Ascending aorta (tissue), 2 donors: ENCODE measurements around the gene MROH2A. TPM values are rescaled to one million over a fixed set of nuclear protein-coding genes. Genes with fewer than 3 reads are reported as not detected.

Experiments used
- DNase-seq, 2 donors: peaks; one replicate each; pipeline ENCODE4 v3.0.0-alpha.2; 2019; ENCODE audit warnings: low spot score in 2 of 2
- H3K27ac ChIP-seq, 2 donors: fragments of 200-600 bp; sonication (generic); one replicate each; pipeline ENCODE4 v1.5.1; 2016 to 2017; ENCODE audit warnings: mild to moderate bottlenecking in 1 of 2
- H3K27me3 ChIP-seq: fragments of 200-600 bp; sonication (generic); one replicate; pipeline ENCODE4 v1.5.1; 2017
- H3K36me3 ChIP-seq, 2 donors: fragments of 200-600 bp; sonication (generic); one replicate each; pipeline ENCODE4 v1.5.1; 2016
- H3K4me1 ChIP-seq, 2 donors: fragments of 200-600 bp; sonication (generic); one replicate each; pipeline ENCODE4 v1.5.1; 2016 to 2017; ENCODE audit warnings: mild to moderate bottlenecking in 1 of 2
- H3K4me3 ChIP-seq, 2 donors: fragments of 200-600 bp; sonication (generic); one replicate each; pipeline ENCODE4 v1.5.1; 2016 to 2017; ENCODE audit warnings: mild to moderate bottlenecking in 1 of 2
- H3K9me3 ChIP-seq, 2 donors: fragments of 200-600 bp; sonication (generic); one replicate each; pipeline ENCODE4 v1.5.1; 2016
- intact Hi-C: fragments of 100-400 bp; cut with DNase I; formaldehyde crosslinking; loops from one replicate; pipeline ENCODE4 v1.15.1; 2023
- total RNA-seq: library from RNA; depleted of rRNA; stranded (reverse); fragments of >200 nt; gene quantifications from one replicate; pipeline ENCODE4 v1.1.0, GENCODE V29; 2016
- TF ChIP-seq, protein P1 (sequence below), 3 experiments: fragments of 200-600 bp in 2 of 3; fragments of 450-650 bp in 1 of 3; sonication (generic) in 2 of 3; IDR thresholded peaks; one replicate each; pipeline ENCODE4 v1.5.1; 2016 to 2019; ENCODE audit warnings: antibody characterized with exemption in 3 of 3, mild to moderate bottlenecking in 1 of 3, moderate library complexity in 1 of 3

The MROH2A gene
- total RNA-seq, 1 donor from 2014 or later, result not detected

DNA sequence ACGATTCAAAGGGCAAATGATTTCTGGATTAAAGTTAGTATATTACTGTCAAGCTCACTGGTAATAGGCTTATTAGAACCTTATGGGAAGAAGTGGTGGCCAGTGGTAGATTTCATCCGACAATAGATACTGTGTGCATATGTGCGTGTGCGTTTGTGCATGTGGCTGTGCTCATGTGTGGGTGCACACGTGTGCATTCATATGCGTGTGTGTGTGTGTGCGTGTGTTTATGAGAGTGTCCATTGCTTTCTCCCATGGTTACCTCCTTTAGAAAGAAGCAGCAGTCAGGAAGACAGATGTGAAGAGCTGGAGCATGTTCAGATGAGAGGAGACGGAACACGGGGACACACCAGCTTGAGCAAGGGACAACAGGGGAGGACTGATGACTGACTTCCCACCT lies 8.9 kb upstream of the MROH2A start:
- TF ChIP-seq, protein P1, sequence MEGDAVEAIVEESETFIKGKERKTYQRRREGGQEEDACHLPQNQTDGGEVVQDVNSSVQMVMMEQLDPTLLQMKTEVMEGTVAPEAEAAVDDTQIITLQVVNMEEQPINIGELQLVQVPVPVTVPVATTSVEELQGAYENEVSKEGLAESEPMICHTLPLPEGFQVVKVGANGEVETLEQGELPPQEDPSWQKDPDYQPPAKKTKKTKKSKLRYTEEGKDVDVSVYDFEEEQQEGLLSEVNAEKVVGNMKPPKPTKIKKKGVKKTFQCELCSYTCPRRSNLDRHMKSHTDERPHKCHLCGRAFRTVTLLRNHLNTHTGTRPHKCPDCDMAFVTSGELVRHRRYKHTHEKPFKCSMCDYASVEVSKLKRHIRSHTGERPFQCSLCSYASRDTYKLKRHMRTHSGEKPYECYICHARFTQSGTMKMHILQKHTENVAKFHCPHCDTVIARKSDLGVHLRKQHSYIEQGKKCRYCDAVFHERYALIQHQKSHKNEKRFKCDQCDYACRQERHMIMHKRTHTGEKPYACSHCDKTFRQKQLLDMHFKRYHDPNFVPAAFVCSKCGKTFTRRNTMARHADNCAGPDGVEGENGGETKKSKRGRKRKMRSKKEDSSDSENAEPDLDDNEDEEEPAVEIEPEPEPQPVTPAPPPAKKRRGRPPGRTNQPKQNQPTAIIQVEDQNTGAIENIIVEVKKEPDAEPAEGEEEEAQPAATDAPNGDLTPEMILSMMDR (IDR thresholded peaks at IDR 0.05), result no peak
- H3K27me3 ChIP-seq, result no peaks in the 10 kb centered on the region
- intact Hi-C loops, result no loop called here
- H3K4me3 ChIP-seq, result no peak overlapping the region
- H3K4me1 ChIP-seq, result no peaks in the 10 kb centered on the region
- no peak overlapping the region for H3K27ac ChIP-seq
- H3K36me3 ChIP-seq, result no peaks in the 10 kb centered on the region
- DNase-seq, result no peak
- H3K9me3 ChIP-seq, result no peaks in the 10 kb centered on the region

DNA sequence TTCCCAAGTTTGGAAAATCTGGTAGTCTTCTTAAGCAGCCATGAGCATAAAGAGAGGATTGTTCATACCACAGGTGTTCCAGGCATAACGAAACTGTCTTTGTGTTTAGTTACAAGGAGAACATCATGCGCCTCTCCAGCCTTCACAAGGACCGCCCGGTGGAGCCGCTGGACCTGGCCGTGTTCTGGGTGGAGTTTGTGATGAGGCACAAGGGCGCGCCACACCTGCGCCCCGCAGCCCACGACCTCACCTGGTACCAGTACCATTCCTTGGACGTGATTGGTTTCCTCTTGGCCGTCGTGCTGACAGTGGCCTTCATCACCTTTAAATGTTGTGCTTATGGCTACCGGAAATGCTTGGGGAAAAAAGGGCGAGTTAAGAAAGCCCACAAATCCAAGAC lies 6.0 kb upstream of the MROH2A start:
- Histone ChIP-seq H3K27ac (no peak overlapping the region), H3K36me3 (no peaks in the 10 kb centered on the region), H3K27me3 (no peaks in the 10 kb centered on the region), H3K4me1 (no peaks in the 10 kb centered on the region), H3K4me3 (no peak overlapping the region), H3K9me3 (no peaks in the 10 kb centered on the region)
- TF ChIP-seq, protein P1 (IDR thresholded peaks at IDR 0.05), result no peak
- DNase-seq, result no peak
- intact Hi-C loops, result no loop called here

DNA sequence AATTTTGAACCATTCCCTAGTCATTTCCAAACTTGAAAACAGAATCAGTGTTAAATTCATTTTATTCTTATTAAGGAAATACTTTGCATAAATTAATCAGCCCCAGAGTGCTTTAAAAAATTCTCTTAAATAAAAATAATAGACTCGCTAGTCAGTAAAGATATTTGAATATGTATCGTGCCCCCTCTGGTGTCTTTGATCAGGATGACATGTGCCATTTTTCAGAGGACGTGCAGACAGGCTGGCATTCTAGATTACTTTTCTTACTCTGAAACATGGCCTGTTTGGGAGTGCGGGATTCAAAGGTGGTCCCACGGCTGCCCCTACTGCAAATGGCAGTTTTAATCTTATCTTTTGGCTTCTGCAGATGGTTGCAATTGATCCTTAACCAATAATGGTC lies 5.5 kb upstream of the MROH2A start:
- Histone ChIP-seq H3K9me3 (no peaks in the 10 kb centered on the region), H3K4me3 (no peak overlapping the region), H3K36me3 (no peaks in the 10 kb centered on the region), H3K27me3 (no peaks in the 10 kb centered on the region), H3K27ac (no peak overlapping the region), H3K4me1 (no peaks in the 10 kb centered on the region)
- intact Hi-C loops, result no loop called here
- no peak for DNase-seq
- TF ChIP-seq, protein P1 (IDR thresholded peaks at IDR 0.05), result no peak

DNA sequence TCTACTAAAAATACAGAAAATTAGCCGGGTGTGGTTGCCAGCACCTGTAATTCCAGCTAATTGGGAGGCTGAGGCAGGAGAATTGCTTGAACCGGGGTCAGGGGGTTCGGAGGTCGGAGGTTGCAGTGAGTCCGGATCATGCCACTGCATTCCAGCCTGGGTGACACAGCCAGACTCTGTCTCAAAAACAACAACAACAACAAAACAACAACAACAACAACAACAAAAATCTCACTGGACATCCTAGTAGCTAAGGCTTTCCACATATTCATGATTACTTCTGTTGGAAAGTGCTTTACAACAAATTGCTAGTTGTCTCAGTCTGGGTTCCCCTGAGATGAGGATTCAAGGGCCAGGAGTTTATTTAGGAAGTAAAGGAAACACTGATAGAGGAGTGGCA lies 4.3 kb upstream of the MROH2A start:
- no peak for DNase-seq
- Histone ChIP-seq H3K27me3 (no peaks in the 10 kb centered on the region), H3K36me3 (no peaks in the 10 kb centered on the region), H3K27ac (no peak overlapping the region), H3K9me3 (no peaks in the 10 kb centered on the region), H3K4me1 (no peaks in the 10 kb centered on the region), H3K4me3 (no peak overlapping the region)
- intact Hi-C loops, result no loop called here
- TF ChIP-seq, protein P1 (IDR thresholded peaks at IDR 0.05), result no peak

DNA sequence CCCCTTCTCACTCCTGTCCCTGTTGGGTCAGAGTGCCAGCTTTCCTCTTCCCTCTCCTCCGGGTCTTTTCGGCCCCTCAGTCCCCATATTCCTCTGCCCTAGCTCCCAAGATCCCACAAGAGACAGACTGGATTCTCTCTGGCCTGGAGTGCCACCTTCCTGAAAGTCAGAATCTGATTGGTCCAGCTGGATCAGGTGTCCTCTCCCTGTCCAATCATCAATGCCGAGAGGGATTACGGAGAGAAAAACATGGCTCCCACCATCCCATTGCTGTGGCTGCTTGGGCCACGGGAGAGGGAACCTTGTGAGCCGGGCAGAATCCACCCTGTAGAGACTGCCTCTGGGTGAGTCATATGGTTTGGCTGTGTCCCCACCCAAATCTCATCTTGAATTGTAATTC lies 2.7 kb upstream of the MROH2A start:
- intact Hi-C loops, result no loop called here
- Histone ChIP-seq H3K36me3 (no peaks in the 10 kb centered on the region), H3K27me3 (no peaks in the 10 kb centered on the region), H3K4me1 (no peaks in the 10 kb centered on the region), H3K4me3 (no peak overlapping the region), H3K27ac (no peak overlapping the region), H3K9me3 (no peaks in the 10 kb centered on the region)
- DNase-seq, result no peak
- TF ChIP-seq, protein P1 (IDR thresholded peaks at IDR 0.05), result no peak

DNA sequence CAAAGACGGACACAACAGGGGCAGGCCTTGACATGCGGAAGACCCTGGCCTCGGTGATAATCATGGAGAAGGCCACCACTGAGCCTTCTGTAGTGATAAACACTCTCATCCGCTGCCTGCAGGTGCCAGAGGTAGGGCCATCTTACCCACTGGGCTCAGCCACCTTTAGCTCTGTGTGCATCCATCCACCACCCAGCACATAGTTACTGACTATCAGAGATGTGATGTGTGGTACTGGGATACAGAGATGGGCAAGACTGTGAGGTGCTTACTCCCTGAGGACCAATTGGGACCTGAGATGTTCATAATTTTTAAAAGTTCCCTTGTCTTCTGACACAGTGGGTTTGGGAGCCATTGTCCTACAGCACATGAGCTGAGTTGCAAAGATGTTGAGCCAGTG lies 1.6 kb downstream of the MROH2A start:
- Histone ChIP-seq H3K27me3 (no peaks in the 10 kb centered on the region), H3K36me3 (no peaks in the 10 kb centered on the region), H3K9me3 (no peaks in the 10 kb centered on the region), H3K27ac (no peak overlapping the region), H3K4me1 (no peaks in the 10 kb centered on the region), H3K4me3 (no peak overlapping the region)
- TF ChIP-seq, protein P1 (IDR thresholded peaks at IDR 0.05), result no peak
- intact Hi-C loops, result no loop called here
- DNase-seq, result no peak
